AG10803 (cell line): ENCODE data around the gene OR2T11.
"Not testable (repeated sequence)": the region's sequence is repeated elsewhere in the genome, so short reads cannot be mapped to it uniquely, and the experiment has no call there.

Experiments
- DNase-seq: peaks from one replicate; pipeline ENCODE4 v3.0.0; 2010; ENCODE audit warnings: low read depth
- H3K4me3 ChIP-seq: 2 replicates; pipeline ENCODE4 v1.5.1; 2011; ENCODE audit warnings: mild to moderate bottlenecking, low read length, control low read depth
- TF ChIP-seq, protein P1 (sequence below): conservative IDR thresholded peaks from 2 replicates; pipeline ENCODE4 v1.5.1; 2011; ENCODE audit warnings: mild to moderate bottlenecking, low read length, control low read depth, inconsistent platforms

Gene OR2T11, protein sequence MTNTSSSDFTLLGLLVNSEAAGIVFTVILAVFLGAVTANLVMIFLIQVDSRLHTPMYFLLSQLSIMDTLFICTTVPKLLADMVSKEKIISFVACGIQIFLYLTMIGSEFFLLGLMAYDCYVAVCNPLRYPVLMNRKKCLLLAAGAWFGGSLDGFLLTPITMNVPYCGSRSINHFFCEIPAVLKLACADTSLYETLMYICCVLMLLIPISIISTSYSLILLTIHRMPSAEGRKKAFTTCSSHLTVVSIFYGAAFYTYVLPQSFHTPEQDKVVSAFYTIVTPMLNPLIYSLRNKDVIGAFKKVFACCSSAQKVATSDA

DNA sequence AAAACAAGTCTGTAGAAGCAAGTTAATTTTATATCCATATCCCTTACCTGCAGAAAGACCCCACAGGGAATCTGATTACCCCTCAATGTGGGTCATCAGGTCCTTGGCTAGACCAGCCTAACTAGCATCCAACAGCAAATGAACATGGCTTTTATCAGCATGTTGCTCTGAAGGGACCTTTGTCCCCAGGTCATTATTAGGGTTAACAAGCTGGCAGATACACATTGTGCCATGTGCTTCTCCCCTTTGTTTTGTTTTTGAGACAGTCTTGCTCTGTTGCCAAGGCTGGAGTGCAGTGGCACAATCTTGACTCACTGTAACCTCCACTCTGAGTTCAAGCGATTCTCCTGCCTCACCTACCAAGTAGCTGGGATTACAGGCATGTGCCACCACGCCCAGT lies at the start of gene OR2T11:
Gene OR2T11, minus strand, starts transcription at position 101 of the 400 bp plus-strand sequence. CDS start 7,963 bp downstream, outside the sequence.
- not testable (repeated sequence) for DNase-seq, H3K4me3 ChIP-seq

DNA sequence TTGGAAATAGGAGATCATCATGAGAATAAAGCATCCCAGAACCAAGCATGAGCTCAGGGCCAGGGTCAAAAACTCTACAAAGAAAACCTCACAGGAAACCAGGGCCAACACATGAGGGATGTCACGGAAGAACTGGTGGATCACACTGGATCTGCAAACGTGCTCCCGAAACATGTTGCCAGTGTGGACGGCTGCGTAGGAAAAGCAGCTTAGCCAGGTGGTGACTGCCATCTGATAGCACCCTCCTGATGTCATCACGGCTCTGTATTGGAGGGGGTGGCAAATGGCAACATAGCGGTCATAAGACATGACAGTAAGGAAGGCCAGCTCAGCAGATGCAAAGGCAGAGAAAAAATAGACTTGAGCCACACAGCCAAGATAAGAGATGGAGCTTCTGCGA lies 46.8 kb upstream of the OR2T11 start:
- TF ChIP-seq, protein P1, sequence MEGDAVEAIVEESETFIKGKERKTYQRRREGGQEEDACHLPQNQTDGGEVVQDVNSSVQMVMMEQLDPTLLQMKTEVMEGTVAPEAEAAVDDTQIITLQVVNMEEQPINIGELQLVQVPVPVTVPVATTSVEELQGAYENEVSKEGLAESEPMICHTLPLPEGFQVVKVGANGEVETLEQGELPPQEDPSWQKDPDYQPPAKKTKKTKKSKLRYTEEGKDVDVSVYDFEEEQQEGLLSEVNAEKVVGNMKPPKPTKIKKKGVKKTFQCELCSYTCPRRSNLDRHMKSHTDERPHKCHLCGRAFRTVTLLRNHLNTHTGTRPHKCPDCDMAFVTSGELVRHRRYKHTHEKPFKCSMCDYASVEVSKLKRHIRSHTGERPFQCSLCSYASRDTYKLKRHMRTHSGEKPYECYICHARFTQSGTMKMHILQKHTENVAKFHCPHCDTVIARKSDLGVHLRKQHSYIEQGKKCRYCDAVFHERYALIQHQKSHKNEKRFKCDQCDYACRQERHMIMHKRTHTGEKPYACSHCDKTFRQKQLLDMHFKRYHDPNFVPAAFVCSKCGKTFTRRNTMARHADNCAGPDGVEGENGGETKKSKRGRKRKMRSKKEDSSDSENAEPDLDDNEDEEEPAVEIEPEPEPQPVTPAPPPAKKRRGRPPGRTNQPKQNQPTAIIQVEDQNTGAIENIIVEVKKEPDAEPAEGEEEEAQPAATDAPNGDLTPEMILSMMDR, result no peak
- no peak overlapping the region for H3K4me3 ChIP-seq
- no peak for DNase-seq

DNA sequence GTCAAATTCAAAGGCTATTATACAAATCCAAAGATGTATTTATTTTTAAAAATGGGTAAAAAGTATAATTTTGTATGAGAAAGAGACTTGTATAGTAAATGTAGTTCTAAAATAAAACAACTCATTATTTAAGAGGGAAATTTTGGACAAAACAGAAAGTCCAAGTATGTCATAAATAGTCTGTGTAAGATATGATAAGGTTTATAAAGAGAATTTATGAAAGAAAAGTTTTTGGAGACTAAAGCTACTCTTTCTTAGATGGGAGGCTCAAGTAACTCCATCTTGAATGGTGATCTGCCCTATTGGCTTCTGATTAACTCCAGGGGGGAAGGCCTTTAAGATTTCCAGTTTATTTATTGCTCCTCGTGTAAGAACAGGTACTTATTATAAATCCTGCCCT lies 35.1 kb upstream of the OR2T11 start:
- TF ChIP-seq, protein P1, result no peak
- no peak for DNase-seq

DNA sequence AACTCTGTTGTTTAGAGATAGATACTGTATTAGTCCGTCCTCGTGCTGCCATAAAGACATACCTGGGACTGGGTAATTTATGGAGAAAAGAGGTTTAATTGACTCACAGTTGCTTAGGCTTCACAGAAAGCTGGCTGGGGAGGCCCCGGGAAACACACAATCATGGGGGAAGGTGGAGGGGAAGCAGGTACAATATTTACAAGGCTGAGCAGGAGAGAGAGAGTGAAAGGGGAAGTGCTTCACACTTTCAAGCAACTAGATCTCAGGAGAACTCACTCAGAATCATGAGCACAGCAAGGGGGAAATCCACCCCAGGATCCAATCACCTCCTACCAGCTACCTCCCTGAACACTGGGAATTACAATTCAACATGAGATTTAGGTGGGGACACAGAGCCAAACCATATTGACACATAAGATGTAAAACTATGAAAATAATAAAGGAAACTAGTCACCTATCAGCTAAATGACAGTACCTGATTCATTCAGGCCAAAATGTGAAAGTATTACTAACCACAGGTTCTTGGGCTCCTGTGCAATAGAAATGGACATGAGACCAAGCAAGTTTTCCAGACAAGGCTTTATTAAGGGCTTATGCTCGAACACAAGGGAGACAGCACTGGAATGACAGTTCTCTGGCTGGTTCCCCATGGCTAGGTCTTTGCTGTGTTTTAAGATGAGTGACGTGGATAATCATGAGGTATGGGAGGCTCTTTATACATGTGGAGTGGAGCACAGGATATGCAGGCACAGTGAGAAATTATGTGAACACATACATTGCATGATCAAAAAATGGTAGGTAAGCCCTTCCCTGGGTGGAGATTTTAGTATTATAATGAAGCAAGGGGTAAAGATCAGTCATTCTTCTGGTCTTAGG lies 28.8 kb upstream of the OR2T11 start:
- H3K4me3 ChIP-seq, DNase-seq: not testable (repeated sequence)

More for the DNA sequence above, 35.1 kb upstream of the OR2T11 start:
- no peak overlapping the region for H3K4me3 ChIP-seq

DNA sequence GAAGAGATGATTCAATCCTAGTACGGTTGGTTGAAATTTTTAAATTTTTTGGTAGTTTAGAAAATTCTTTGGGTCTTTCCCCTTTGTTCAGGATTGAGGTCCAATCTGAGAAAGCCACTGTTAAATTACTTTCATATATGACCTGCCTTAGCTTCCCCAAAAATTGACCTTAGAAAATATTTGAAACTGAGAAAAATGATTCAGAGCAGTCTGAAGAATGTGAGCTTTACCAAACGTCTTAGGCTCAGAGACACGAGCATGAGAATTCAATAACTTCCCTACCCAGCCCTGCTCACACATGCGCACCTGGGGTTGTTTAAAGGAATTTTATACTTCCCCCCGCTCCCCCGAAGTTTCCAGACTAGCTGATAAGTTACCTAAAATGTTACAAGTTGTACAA lies 21.9 kb upstream of the OR2T11 start:
- not testable (repeated sequence) for H3K4me3 ChIP-seq, DNase-seq

DNA sequence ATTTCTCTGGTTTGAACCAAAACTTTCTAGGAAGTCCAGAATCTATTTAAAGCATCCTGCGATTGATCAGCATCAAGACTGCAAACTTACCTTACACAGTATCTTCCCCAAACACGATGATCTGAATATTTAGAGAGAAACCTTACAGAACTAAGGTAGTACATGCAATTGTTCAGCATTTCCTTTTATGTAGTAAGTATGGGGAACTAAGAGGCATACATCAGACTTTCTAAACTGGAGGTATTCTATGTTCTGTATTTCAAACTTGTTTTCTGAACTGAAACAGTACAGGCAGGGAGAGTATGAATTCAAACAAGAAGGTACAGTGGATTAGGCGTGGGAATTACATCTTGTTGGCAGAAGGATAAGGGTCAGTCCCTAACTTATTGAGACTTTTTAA lies 20.5 kb upstream of the OR2T11 start, which contains the start of gene OR2T27:
Gene OR2T27, minus strand, starts transcription at position 175 of the 400 bp plus-strand sequence. CDS start 4,644 bp downstream, outside the sequence.
- H3K4me3 ChIP-seq, DNase-seq: not testable (repeated sequence)

DNA sequence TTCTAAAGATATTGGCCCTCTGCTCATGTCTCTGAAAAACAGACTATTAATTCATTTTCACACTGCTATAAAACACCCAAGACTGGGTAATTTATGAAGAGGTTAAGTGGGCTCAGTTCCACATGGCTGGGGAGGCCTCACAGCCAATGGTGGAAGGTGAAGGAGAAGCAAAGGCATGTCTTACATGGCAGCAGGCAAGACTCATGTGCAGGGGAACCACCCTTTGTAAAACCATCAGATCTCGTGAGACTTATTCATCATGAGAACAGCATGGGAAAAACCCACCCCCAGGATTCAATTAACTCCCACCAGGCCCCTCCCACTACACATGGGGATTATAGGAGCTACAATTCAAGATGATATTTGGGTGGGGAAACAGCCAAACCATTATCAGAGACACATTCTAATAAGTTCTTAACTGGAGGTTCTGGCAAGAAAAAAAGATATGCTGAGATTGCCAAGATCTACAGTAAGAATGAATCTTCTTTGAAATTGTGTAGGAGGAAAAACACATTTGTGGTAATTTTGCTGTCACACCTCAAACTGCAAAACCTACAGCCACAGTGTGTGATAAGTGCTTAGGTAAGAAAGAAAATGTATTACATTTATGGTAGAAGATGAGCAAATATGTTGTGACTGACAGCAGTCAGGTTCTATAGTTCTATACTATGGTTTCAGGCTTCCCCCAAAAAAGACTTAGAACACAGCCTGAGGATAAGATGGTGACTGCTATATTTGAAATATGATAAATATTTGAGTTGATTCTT lies 14.1 kb upstream of the OR2T11 start:
- not testable (repeated sequence) for DNase-seq

DNA sequence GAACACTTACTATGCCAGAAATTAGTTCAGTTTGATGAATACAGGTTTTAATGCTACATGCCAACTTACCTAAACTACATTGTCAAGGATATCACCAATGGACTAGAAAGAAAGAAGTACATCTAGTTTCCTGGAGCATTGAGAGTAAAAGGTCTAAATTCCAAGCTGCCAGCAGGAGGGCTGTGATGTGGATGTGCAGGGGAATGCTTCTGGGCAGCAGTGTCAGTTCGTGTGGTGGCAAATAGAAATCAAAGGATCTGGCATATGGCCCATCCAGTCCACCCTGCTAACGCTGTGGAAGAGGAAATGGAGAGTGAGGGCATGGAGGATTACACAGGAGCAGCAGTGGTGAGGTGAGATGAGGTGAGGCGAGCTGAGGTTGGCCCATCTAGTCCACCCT lies 10.3 kb upstream of the OR2T11 start, which contains the start of gene OR2T35:
Gene OR2T35, minus strand, starts transcription at position 101 of the 400 bp plus-strand sequence. CDS start 6,020 bp downstream, outside the sequence.
- H3K4me3 ChIP-seq, DNase-seq: not testable (repeated sequence)

More for the DNA sequence above, 14.1 kb upstream of the OR2T11 start:
- not testable (repeated sequence) for H3K4me3 ChIP-seq

DNA sequence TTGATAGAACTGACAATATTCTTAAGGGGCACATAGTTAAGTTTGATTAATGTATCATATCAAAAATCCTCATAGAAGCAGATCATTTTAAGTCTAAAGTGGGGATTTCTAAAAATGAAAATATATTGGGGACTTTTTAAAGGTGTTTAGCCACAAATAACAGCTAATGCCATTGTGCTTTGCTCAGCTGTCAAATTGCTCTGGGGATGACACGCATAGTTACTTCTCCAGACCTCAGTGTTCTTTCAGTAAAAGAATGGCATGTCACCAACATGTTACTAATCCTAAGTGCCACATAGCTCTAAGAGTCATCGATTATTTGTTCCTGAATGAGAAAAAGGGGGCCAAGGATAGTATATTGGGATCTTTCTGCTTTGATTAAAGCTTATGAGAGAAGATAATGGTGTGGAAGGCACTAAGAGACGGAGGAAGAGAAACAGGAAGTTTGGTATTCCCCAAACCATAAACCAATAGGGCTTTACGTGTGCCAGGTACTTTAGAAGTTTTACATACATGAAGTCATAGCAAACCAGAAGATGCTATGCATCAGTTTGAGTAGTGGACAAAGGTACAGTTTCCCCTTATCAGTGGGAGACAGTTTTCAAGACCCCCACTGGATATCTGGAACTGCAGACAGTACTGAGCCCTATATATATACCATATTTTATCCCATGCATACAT lies 8.2 kb upstream of the OR2T11 start:
- not testable (repeated sequence) for DNase-seq, H3K4me3 ChIP-seq

DNA sequence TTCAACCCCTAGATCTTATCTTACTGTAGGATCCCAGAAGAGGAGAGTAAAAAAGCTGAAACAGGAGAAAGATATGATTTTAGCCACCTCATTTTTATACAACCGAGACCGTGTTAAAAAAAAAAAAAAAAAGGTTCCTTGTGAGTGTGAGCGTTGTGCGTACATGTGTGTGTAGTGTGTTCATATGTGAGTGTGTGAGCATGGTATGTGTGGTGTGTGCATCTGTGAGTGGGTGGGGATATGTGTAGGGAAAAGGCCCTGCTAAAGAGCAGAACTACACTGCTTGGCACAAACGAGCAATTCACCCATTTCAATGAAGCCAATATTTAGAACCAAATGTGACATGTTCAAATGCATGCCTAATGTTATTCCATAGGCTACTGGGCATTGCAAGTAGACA lies 6.7 kb upstream of the OR2T11 start:
- DNase-seq, H3K4me3 ChIP-seq: not testable (repeated sequence)

DNA sequence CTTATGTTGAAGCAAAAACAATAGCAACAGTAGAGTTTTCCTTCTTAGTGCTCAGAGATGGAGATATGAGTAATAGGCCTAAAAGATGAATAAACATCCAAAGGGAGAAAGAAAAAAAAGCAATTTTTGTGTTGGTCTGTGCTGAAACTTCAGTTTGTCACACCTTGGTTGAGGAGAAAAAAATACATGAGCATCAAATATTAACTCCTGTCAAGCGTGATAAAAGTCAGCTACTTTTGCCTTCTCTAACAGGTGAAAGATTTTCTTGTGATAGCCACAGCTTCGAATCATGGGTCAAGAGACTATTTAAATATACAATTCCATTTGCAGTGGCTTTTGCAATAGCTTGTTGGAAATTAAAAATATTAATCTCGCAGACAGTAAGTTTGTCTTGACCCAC lies 6.0 kb upstream of the OR2T11 start:
- not testable (repeated sequence) for DNase-seq, H3K4me3 ChIP-seq

DNA sequence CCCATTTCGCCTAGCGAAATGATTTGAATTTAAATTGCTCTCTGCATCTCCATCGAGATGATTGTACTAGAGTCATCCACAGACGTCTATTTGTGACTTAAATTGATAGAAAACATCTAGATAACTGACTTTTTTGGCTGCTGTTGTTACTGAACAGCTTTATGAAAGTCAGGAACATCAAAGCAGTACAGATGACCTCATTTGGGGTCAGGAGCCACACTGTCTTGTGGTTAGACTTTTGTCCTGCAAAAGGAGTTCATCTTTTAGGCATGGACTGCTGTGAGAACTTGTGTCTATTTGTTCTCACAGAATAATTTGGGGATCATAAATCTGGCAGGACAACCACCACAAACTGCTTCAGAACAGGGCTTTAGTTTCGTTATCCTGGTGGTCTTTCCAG lies 4.8 kb upstream of the OR2T11 start:
- H3K4me3 ChIP-seq, DNase-seq: not testable (repeated sequence)

DNA sequence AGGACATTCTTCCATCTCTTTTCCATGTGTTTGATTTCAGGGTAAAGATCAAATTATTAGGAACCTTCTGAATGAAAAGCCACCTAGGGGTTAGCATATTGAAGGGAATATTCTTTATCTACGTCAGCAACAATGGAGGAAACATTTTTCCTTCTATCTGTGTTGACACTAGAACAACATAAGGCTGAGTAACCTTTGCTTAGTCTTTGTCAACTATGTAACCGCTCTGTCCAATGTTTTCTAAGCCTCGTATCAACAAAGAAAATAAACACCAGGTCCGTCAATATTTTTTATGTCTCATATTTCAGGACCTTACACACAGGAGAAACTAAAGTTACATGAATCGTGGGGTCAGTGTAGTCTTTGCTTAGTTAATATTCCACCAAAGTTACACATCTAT lies 1.7 kb upstream of the OR2T11 start:
- not testable (repeated sequence) for DNase-seq, H3K4me3 ChIP-seq
